Neuronal stem cell (in vitro differentiated cells): ENCODE data around the gene ASPDH.

Experiments used
- DNase-seq: peaks from one replicate; pipeline ENCODE4 v3.0.0-alpha.2; 2013; ENCODE audit warnings: low spot score
- H2AFZ ChIP-seq: one replicate; pipeline ENCODE4 v1.6.1; 2013; ENCODE audit warnings: mild to moderate bottlenecking, low read length, inconsistent platforms
- H2AK5ac ChIP-seq: 2 replicates; pipeline ENCODE4 v1.6.1; 2013; ENCODE audit warnings: low read depth, mild to moderate bottlenecking, inconsistent platforms, low read length, moderate library complexity, mixed read lengths
- H2BK120ac ChIP-seq: 2 replicates; pipeline ENCODE4 v1.6.1; 2013; ENCODE audit warnings: low read depth, mild to moderate bottlenecking, inconsistent platforms, low read length, moderate library complexity, mixed read lengths
- H2BK12ac ChIP-seq: one replicate; pipeline ENCODE4 v1.6.1; 2013; ENCODE audit warnings: low read length, inconsistent platforms
- H2BK15ac ChIP-seq: 2 replicates; pipeline ENCODE4 v1.6.1; 2013; ENCODE audit warnings: mild to moderate bottlenecking, low read length, inconsistent platforms, mixed read lengths
- H2BK5ac ChIP-seq: one replicate; pipeline ENCODE4 v1.6.1; 2013; ENCODE audit warnings: inconsistent platforms, mild to moderate bottlenecking, low read length, moderate library complexity
- H3K14ac ChIP-seq: one replicate; pipeline ENCODE4 v1.6.1; 2013; ENCODE audit warnings: low read length, inconsistent platforms
- H3K18ac ChIP-seq: 2 replicates; pipeline ENCODE4 v1.6.1; 2013; ENCODE audit warnings: low read length, inconsistent platforms
- H3K23ac ChIP-seq: 2 replicates; pipeline ENCODE4 v1.6.1; 2013; ENCODE audit warnings: low read depth, mild to moderate bottlenecking, mixed read lengths, low read length, inconsistent platforms; ENCODE audit not compliant: poor library complexity
- H3K27ac ChIP-seq: replicated peaks from 3 replicates; pipeline ENCODE4 v1.5.1; 2013; ENCODE audit warnings: low read length, inconsistent platforms
- H3K27me3 ChIP-seq, 3 experiments: 2 replicates each; pipeline ENCODE4 v1.6.1; 2013; ENCODE audit warnings: low read length in 3 of 3, mild to moderate bottlenecking in 2 of 3, inconsistent platforms in 1 of 3, low read depth in 1 of 3, mixed read lengths in 1 of 3, moderate library complexity in 1 of 3; ENCODE audit not compliant: control insufficient read depth in 3 of 3, insufficient read depth in 3 of 3
- H3K36me3 ChIP-seq, 2 donors: replicated peaks in 1 of 2; 2 replicates each; pipeline ENCODE4 v1.6.1; 2013; ENCODE audit warnings: low read length in 2 of 2; ENCODE audit not compliant: control insufficient read depth in 2 of 2, insufficient read depth in 2 of 2
- H3K4ac ChIP-seq: 2 replicates; pipeline ENCODE4 v1.6.1; 2013; ENCODE audit warnings: inconsistent platforms, mild to moderate bottlenecking, low read length, moderate library complexity
- H3K4me1 ChIP-seq, 2 donors: 1 replicate in 1 of 2; 2 replicates in 1 of 2; pipeline ENCODE4 v1.6.1; 2013; ENCODE audit warnings: low read length in 2 of 2, low read depth in 1 of 2; ENCODE audit not compliant: control insufficient read depth in 2 of 2, insufficient read depth in 1 of 2
- H3K4me2 ChIP-seq: one replicate; pipeline ENCODE4 v1.6.1; 2013; ENCODE audit warnings: mild to moderate bottlenecking, low read length, inconsistent platforms; ENCODE audit not compliant: insufficient read depth, poor library complexity, severe bottlenecking
- H3K4me3 ChIP-seq, 2 donors: 2 replicates each; pipeline ENCODE4 v1.5.1; 2013; ENCODE audit warnings: low read length in 2 of 2, mild to moderate bottlenecking in 2 of 2, inconsistent platforms in 1 of 2, moderate library complexity in 1 of 2
- H3K79me1 ChIP-seq: one replicate; pipeline ENCODE4 v1.6.1; 2013; ENCODE audit warnings: low read depth, mild to moderate bottlenecking, inconsistent platforms, low read length, moderate library complexity
- H3K9ac ChIP-seq: one replicate; pipeline ENCODE4 v1.6.1; 2013; ENCODE audit warnings: mild to moderate bottlenecking, low read depth, low read length, inconsistent platforms; ENCODE audit not compliant: poor library complexity
- H3K9me3 ChIP-seq, 2 donors: replicated peaks in 1 of 2; 2 replicates each; pipeline versions ENCODE3 to v1.6.1; 2013; ENCODE audit warnings: low read length in 2 of 2, mild to moderate bottlenecking in 2 of 2, inconsistent platforms in 1 of 2, low read depth in 1 of 2, mixed read lengths in 1 of 2, moderate library complexity in 1 of 2; ENCODE audit not compliant: control insufficient read depth in 2 of 2, insufficient read depth in 1 of 2
- H4K8ac ChIP-seq: one replicate; pipeline ENCODE4 v1.6.1; 2013; ENCODE audit warnings: low read depth, mild to moderate bottlenecking, inconsistent platforms, low read length, moderate library complexity
- H4K91ac ChIP-seq: one replicate; pipeline ENCODE4 v1.6.1; 2013; ENCODE audit warnings: low read length, low read depth, mild to moderate bottlenecking, inconsistent platforms; ENCODE audit not compliant: poor library complexity
- WGBS, 2 donors: extraction: QIAGEN DNeasy Blood & Tissue Kit; methylation state at CpG; one replicate each; pipeline ENCODE4 v1.1.7; 2013; ENCODE audit warnings: missing lambda C conversion rate in 2 of 2, mixed read lengths in 1 of 2; ENCODE audit not compliant: insufficient read length in 2 of 2, insufficient replicate concordance in 1 of 2; ENCODE audit errors: extremely low coverage in 2 of 2; 5-methylcytosine and 5-hydroxymethylcytosine counted together

ASPDH gene

GRCh38 chr19:50512999-50513745 lies 541 bp downstream of the ASPDH start:
- Histone ChIP-seq H3K4me2 (no peak overlapping the region), H2AK5ac (peak overlapping the region; percentile 94), H3K27me3 (no peaks in the 10 kb centered on the region), H3K27ac (no peak overlapping the region), H3K36me3 (peaks cover 12 to 23% of the 10 kb centered on the region in 2 donors), H4K91ac (no peak overlapping the region), H2BK120ac (peak overlapping the region; percentile 28), H4K8ac (no peak overlapping the region), H2BK15ac (no peak overlapping the region), H3K18ac (peak overlapping the region; percentile 5), H3K4ac (no peak overlapping the region), H3K23ac (peak overlapping the region; percentile 85), H3K79me1 (peaks cover 7% of the 10 kb centered on the region), H3K9me3 (peaks cover 0 to 2% of the 10 kb centered on the region in 2 donors), H3K9ac (peak overlapping the region; percentile 60), H3K4me3 (no peak overlapping the region), H2AFZ (no peak overlapping the region), H2BK5ac (peak overlapping the region; percentile 93), H2BK12ac (no peak overlapping the region), H3K14ac (no peak overlapping the region), H3K4me1 (peaks cover 26 to 46% of the 10 kb centered on the region in 2 donors)
- DNase-seq: no peak
- no CpG with 5 or more reads among the region's 12 CpGs for WGBS, 2 donors

DNA sequence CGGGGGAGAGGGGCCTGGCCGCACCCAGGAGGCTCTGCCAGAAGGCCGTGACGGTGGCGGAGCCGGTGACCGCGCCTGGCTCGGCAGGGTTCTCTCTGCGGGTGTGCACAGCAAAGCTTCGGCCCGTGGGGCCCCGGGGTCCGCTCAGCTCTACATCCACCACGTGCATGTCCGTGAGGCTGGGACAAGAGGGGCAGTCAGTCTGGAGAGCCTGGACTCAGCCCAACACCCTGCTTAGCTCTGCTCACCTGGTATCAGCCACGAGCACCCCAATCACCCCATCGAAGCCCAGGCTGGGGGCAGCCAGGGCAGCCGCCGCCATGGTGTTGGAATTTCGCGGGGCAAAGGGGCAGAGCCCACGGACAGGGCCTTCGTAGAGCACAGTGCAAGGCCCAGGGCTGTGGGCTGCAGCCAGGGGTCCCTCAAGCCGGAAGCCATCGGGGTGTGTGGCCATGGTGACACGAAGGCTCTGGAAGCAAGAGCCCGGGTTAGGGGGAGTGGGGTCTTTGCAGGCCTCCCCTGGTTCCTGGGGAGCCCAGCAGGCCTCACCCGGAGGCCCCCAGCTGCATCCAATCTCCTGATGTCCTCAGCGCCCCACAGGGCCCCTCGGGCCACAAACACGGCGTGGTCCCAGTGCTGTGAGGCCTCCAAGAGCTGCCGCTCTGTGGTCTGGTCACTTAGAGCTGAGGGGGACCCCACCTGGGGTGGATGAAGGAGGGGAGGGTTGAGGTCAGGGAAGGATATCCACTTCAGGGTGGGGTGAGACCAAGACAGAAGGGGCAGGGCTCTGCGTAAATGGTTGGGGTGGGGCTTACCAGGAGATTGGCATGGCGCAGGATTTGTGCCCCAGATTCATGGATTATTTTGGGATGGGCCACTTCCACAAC lies 1.4 kb downstream of the ASPDH start:
- H3K4me1 ChIP-seq: peaks cover 26 to 46% of the 10 kb centered on the region in 2 donors
- H2AFZ ChIP-seq: no peak overlapping the region
- H2BK120ac ChIP-seq: no peak overlapping the region
- peaks cover 4 to 15% of the 10 kb centered on the region in 2 donors for H3K36me3 ChIP-seq
- no peaks in the 10 kb centered on the region for H3K27me3 ChIP-seq
- no peak overlapping the region for H2BK12ac ChIP-seq
- H3K14ac ChIP-seq: no peak overlapping the region
- H2AK5ac ChIP-seq: peak overlapping the region; percentile 99
- peak overlapping the region; percentile 73 for H3K23ac ChIP-seq
- peak overlapping the region; percentile 18 for H3K4me2 ChIP-seq
- peak overlapping the region in 1 of 2 donors; percentile 57 for H3K4me3 ChIP-seq
- peak overlapping the region; percentile 39 for H2BK15ac ChIP-seq
- H3K79me1 ChIP-seq: no peaks in the 10 kb centered on the region
- peak overlapping the region; percentile 53 for H4K91ac ChIP-seq
- H3K18ac ChIP-seq: peak overlapping the region; percentile 91
- no peak overlapping the region for H4K8ac ChIP-seq
- H3K9me3 ChIP-seq: no peaks in the 10 kb centered on the region
- no peak overlapping the region for H3K4ac ChIP-seq
- no peak overlapping the region for H3K27ac ChIP-seq
- H2BK5ac ChIP-seq: peak overlapping the region; percentile 93
- no CpG with 5 or more reads among the region's 36 CpGs for WGBS, 2 donors
- no peak overlapping the region for H3K9ac ChIP-seq
- DNase-seq: no peak

- H3K4me1 ChIP-seq: peaks cover 26 to 46% of the 10 kb centered on the region in 2 donors
- H3K79me1 ChIP-seq: no peaks in the 10 kb centered on the region
- H3K14ac ChIP-seq: no peak within 1 kb of the TSS
- no peak within 1 kb of the TSS for H3K4ac ChIP-seq
- no peaks in the 10 kb centered on the region for H3K9me3 ChIP-seq
- H3K27ac ChIP-seq: peak within 1 kb of the TSS; percentile 71
- peak within 1 kb of the TSS; percentile 85 for H3K23ac ChIP-seq
- WGBS, 2 donors: no CpG with 5 or more reads among the region's 69 CpGs
- peak; percentile 99 for DNase-seq
- peak within 1 kb of the TSS; percentile 99 for H2AK5ac ChIP-seq
- H3K27me3 ChIP-seq: no peaks in the 10 kb centered on the region
- peak within 1 kb of the TSS; percentile 91 for H3K18ac ChIP-seq
- peak within 1 kb of the TSS; percentile 2 for H2BK120ac ChIP-seq
- peak within 1 kb of the TSS; percentile 70 for H3K9ac ChIP-seq
- H4K8ac ChIP-seq: peak within 1 kb of the TSS; percentile 99
- peak within 1 kb of the TSS; percentile 53 for H4K91ac ChIP-seq
- H2BK15ac ChIP-seq: no peak within 1 kb of the TSS
- peak within 1 kb of the TSS; percentile 88 for H2AFZ ChIP-seq
- no peak within 1 kb of the TSS for H2BK12ac ChIP-seq
- H3K4me2 ChIP-seq: peak within 1 kb of the TSS; percentile 87
- H3K36me3 ChIP-seq: peaks cover 0 to 7% of the 10 kb centered on the region in 2 donors
- peak within 1 kb of the TSS; percentile 93 for H2BK5ac ChIP-seq
- H3K4me3 ChIP-seq: peak within 1 kb of the TSS; percentile 57 to 77
Measured at GRCh38 chr19:50511069-50511822, 2.5 kb downstream of the ASPDH start, which contains the start of gene JOSD2. Gene JOSD2, minus strand, starts transcription at chr19:50511191. Its CDS starts 760 bp downstream, at chr19:50510431.
